ENCODE data around the gene REEP1. TPM values are rescaled to one million over a fixed set of nuclear protein-coding genes. Genes with fewer than 3 reads are reported as not detected.

REEP1 gene
- total and polyA plus RNA-seq, 2 donors (not counting 1 experiment from before 2014, with no cell fraction given) = not detected

- H3K4me1 Mint-ChIP-seq = peaks cover 67% of the 10 kb centered on the region
- H4K20me1 ChIP-seq (ENCODE audit: control insufficient read depth, insufficient read depth, low read length, poor library complexity, severe bottlenecking) = no peaks in the 10 kb centered on the region
- H3K4me2 ChIP-seq (replicated peaks; ENCODE audit: low read depth, low read length, poor library complexity, severe bottlenecking) = no peak overlapping the region
- peaks cover 0 to 3% (median 0%) of the 10 kb centered on the region in 3 donors for H3K9me3 ChIP-seq (ENCODE audit: control extremely low read depth in 1 of 3, control insufficient read depth in 2 of 3, insufficient read depth in 1 of 3, low read length in 2 of 3)
- intact Hi-C loops (cut with micrococcal nuclease) = no loop called here
- no peaks in the 10 kb centered on the region for H3K27me3 ChIP-seq (replicated peaks in 1 of 4; ENCODE audit: control extremely low read depth in 1 of 4, control insufficient read depth in 3 of 4, insufficient read depth in 4 of 4, low read length in 3 of 4)
- POLR2A ChIA-PET = no interaction called here
- 93% methylated on average over 5 of the region's 8 CpGs for WGBS (ENCODE audit: insufficient coverage)
- no peaks in the 10 kb centered on the region for H3K36me3 ChIP-seq (replicated peaks in 1 of 2; ENCODE audit: control extremely low read depth in 1 of 2, control insufficient read depth in 1 of 2, extremely low read depth in 1 of 2, insufficient read depth in 2 of 2, low read length in 1 of 2)
- no peak for DNase-seq
- no peak overlapping the region for H2AFZ ChIP-seq (ENCODE audit: insufficient read depth, low read depth, low read length, poor library complexity, severe bottlenecking)
- CTCF ChIA-PET = no interaction called here
- no peak overlapping the region for H3K9ac ChIP-seq (ENCODE audit: low read length)
- no peak overlapping the region for H3K27ac Mint-ChIP-seq
- H3K27ac ChIP-seq (ENCODE audit: low read length in 2 of 2) = no peak overlapping the region
- no peak overlapping the region for H3K4me3 ChIP-seq (ENCODE audit: control extremely low read depth in 1 of 5, extremely low read depth in 1 of 5, insufficient read depth in 1 of 5, low read depth in 2 of 5, low read length in 4 of 5)
- TF ChIP-seq, protein P1, sequence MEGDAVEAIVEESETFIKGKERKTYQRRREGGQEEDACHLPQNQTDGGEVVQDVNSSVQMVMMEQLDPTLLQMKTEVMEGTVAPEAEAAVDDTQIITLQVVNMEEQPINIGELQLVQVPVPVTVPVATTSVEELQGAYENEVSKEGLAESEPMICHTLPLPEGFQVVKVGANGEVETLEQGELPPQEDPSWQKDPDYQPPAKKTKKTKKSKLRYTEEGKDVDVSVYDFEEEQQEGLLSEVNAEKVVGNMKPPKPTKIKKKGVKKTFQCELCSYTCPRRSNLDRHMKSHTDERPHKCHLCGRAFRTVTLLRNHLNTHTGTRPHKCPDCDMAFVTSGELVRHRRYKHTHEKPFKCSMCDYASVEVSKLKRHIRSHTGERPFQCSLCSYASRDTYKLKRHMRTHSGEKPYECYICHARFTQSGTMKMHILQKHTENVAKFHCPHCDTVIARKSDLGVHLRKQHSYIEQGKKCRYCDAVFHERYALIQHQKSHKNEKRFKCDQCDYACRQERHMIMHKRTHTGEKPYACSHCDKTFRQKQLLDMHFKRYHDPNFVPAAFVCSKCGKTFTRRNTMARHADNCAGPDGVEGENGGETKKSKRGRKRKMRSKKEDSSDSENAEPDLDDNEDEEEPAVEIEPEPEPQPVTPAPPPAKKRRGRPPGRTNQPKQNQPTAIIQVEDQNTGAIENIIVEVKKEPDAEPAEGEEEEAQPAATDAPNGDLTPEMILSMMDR (IDR thresholded peaks at IDR 0.05) = no peak
- TF ChIP-seq EZH2 (IDR thresholded peaks at IDR 0.05; ENCODE audit: borderline replicate concordance, insufficient read depth, low read depth, low read length, poor library complexity, severe bottlenecking) = no peak
- H3K4me3 Mint-ChIP-seq = no peak overlapping the region
- H3K79me2 ChIP-seq (ENCODE audit: control insufficient read depth, insufficient read depth, low read length) = no peaks in the 10 kb centered on the region
- H3K9me3 Mint-ChIP-seq (ENCODE audit: insufficient read depth) = no peaks in the 10 kb centered on the region
- no peak for ATAC-seq (ENCODE audit: low read depth)
- peaks cover 70 to 71% of the 10 kb centered on the region in 2 donors for H3K4me1 ChIP-seq (ENCODE audit: control insufficient read depth in 2 of 2, insufficient read depth in 2 of 2, low read length in 2 of 2)
- no peaks in the 10 kb centered on the region for H3K27me3 Mint-ChIP-seq
Observed at GRCh38 chr2:86239745-86240144, 97.7 kb downstream of the REEP1 start.

- no peak overlapping the region for H3K4me3 ChIP-seq (ENCODE audit: control extremely low read depth in 1 of 5, extremely low read depth in 1 of 5, insufficient read depth in 1 of 5, low read depth in 2 of 5, low read length in 4 of 5)
- DNase-seq (no peak), ATAC-seq (ENCODE audit: low read depth) (no peak)
- H3K4me2 ChIP-seq (replicated peaks; ENCODE audit: low read depth, low read length, poor library complexity, severe bottlenecking) = peak overlapping the region; percentile 43
- H3K27ac Mint-ChIP-seq = no peak overlapping the region
- no peak overlapping the region for H3K27ac ChIP-seq (ENCODE audit: low read length in 2 of 2)
- 20% methylated on average over 2 of the region's 4 CpGs for WGBS (ENCODE audit: insufficient coverage)
- H3K4me1 Mint-ChIP-seq = peaks cover 63% of the 10 kb centered on the region
- H4K20me1 ChIP-seq (ENCODE audit: control insufficient read depth, insufficient read depth, low read length, poor library complexity, severe bottlenecking) = no peaks in the 10 kb centered on the region
- no peaks in the 10 kb centered on the region for H3K9me3 Mint-ChIP-seq (ENCODE audit: insufficient read depth)
- H3K27me3 Mint-ChIP-seq = no peaks in the 10 kb centered on the region
- no peak overlapping the region for H2AFZ ChIP-seq (ENCODE audit: insufficient read depth, low read depth, low read length, poor library complexity, severe bottlenecking)
- CTCF ChIA-PET = no interaction called here
- POLR2A ChIA-PET = no interaction called here
- intact Hi-C loops (cut with micrococcal nuclease) = no loop called here
- H3K4me1 ChIP-seq (ENCODE audit: control insufficient read depth in 2 of 2, insufficient read depth in 2 of 2, low read length in 2 of 2) = peaks cover 66 to 67% of the 10 kb centered on the region in 2 donors
- H3K27me3 ChIP-seq (replicated peaks in 1 of 4; ENCODE audit: control extremely low read depth in 1 of 4, control insufficient read depth in 3 of 4, insufficient read depth in 4 of 4, low read length in 3 of 4) = no peaks in the 10 kb centered on the region
- no peaks in the 10 kb centered on the region for H3K79me2 ChIP-seq (ENCODE audit: control insufficient read depth, insufficient read depth, low read length)
- H3K4me3 Mint-ChIP-seq = no peak overlapping the region
- no peak overlapping the region for H3K9ac ChIP-seq (ENCODE audit: low read length)
- H3K36me3 ChIP-seq (replicated peaks in 1 of 2; ENCODE audit: control extremely low read depth in 1 of 2, control insufficient read depth in 1 of 2, extremely low read depth in 1 of 2, insufficient read depth in 2 of 2, low read length in 1 of 2) = no peaks in the 10 kb centered on the region
- H3K9me3 ChIP-seq (ENCODE audit: control extremely low read depth in 1 of 3, control insufficient read depth in 2 of 3, insufficient read depth in 1 of 3, low read length in 2 of 3) = peaks cover 0 to 3% (median 0%) of the 10 kb centered on the region in 3 donors
- TF ChIP-seq EZH2 (IDR thresholded peaks at IDR 0.05; ENCODE audit: borderline replicate concordance, insufficient read depth, low read depth, low read length, poor library complexity, severe bottlenecking) = no peak
- TF ChIP-seq, protein P1 (IDR thresholded peaks at IDR 0.05) = no peak
Observed at GRCh38 chr2:86239326-86239725, 98.1 kb downstream of the REEP1 start.

All from B cell (primary cell).